T follicular helper cell (primary cell): ENCODE data around the gene CDHR1.
"Not testable (repeated sequence)": the region's sequence is repeated elsewhere in the genome, so short reads cannot be mapped to it uniquely, and the experiment has no call there.

Experiments used
- DNase-seq: peaks from one replicate; pipeline ENCODE4 v3.0.0-alpha.2; 2020; ENCODE audit warnings: low read depth

Gene CDHR1

GRCh38 chr10:84173501-84173929, 20.8 kb upstream of the CDHR1 start, which contains the start of gene GPR15LG:
Gene GPR15LG (plus strand): TSS chr10:84173801. CDS start chr10:84173852, 51 bp downstream.
- no peak for DNase-seq

DNA sequence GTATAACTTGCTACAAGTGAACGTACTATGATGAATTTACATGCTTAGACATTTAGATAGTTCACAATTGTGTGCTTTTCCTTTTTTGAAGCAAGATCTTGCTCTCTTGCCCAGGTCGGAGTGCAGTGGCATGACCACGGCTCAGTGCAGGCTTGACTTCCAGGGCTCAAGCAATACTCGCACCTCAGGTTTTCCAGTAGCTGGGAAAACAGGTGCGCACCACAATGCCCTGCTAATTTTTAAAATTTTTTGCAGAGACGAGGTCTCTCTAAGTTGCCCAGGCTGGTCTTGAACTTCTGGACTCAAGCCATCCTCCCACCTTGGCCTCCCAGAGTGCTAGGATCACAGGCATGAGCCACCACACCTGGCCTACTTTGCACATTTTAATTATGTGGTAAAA, 18.9 kb upstream of the CDHR1 start:
- DNase-seq = no peak

DNA sequence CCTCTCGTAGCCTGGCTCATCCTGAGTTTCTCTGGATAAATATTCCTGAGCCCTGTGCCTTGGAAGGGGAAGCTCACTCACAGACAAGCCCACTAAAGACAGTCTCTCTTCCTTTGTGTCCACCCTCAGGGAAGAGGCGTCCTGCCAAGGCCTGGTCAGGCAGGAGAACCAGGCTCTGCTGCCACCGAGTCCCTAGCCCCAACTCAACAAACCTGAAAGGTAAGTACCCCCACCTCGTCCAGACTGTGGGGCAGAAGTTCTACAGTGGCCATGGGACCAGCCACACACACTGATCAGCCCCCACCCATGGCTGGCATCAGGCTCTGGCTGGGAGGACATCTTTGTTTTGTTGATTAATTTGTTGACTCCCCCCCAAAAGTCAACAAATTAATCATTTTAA, 18.0 kb upstream of the CDHR1 start:
- no peak for DNase-seq

- DNase-seq = no peak
Observed at GRCh38 chr10:84176836-84177474, 17.4 kb upstream of the CDHR1 start.

- no peak for DNase-seq
Observed at GRCh38 chr10:84177541-84178141, 16.7 kb upstream of the CDHR1 start.

- DNase-seq = no peak
Observed at GRCh38 chr10:84178160-84178609, 16.2 kb upstream of the CDHR1 start.

GRCh38 chr10:84179059-84179710, 15.2 kb upstream of the CDHR1 start:
- no peak for DNase-seq

DNA sequence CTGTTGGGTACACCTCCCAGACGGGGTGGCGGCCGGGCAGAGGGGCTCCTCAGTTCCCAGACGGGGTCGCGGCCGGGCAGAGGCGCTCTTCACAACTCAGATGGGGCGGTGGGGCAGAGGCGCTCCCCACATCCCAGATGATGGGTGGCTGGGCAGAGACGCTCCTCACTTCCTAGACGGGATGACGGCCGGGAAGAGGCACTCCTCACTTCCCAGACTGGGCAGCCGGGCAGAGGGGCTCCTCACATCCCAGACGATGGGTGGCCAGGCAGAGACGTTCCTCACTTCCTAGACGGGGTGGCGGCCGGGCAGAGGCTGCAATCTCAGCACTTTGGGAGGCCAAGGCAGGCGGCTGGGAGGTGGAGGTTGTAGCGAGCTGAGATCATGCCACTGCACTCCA, 14.0 kb upstream of the CDHR1 start:
- DNase-seq = not testable (repeated sequence)

- no peak for DNase-seq
Observed at GRCh38 chr10:84181631-84182030, 12.7 kb upstream of the CDHR1 start.

GRCh38 chr10:84184517-84184916, 9.8 kb upstream of the CDHR1 start:
- no peak for DNase-seq

GRCh38 chr10:84185526-84186175, 8.7 kb upstream of the CDHR1 start:
- no peak for DNase-seq

- DNase-seq = no peak
Observed at GRCh38 chr10:84188815-84189214, 5.5 kb upstream of the CDHR1 start.

DNA sequence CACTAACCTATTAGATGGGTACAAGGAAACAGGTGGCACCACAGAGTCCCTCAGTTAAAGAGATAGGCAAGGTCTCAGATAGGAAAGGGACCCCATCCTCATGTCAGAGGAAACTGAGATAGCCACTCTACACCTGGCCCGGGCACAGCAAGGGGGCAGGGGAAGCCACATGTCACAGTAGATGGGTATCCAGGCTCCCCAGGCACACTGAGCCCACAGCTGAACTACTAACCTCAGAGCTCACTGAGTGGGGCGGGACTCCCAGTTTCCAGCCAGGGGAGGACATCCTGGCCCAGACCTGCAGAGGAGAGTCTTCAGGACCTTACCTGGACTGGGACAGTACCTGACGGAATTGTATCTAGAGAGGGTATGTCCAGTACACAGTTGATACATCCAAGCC, 3.7 kb upstream of the CDHR1 start:
- no peak for DNase-seq

- no peak for DNase-seq
Observed at GRCh38 chr10:84191106-84191505, 3.2 kb upstream of the CDHR1 start.

DNA sequence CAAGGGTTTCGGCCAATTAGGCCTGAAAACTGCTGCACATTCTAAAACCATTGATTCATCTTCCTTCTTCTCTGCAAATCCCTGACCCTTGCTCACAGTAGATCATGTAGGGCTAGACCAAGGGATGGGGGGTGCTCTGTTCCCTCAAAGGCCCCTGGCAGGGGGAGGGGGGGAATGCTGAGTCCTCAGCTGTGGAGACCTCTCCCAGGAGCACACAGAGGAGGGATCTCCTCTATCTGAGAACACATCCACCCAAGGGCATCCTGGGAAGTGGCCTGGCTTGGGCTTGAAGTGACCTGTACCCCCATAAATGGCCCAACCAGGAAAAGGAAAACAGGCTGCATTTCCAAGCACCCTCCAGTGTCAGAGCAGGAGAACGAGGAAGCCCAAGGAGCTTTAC, 1.0 kb upstream of the CDHR1 start:
- DNase-seq = no peak

- DNase-seq = no peak
Observed at GRCh38 chr10:84193846-84194423, 402 bp upstream of the CDHR1 start.

GRCh38 chr10:84195044-84195830, 900 bp downstream of the CDHR1 start:
- DNase-seq = no peak

DNA sequence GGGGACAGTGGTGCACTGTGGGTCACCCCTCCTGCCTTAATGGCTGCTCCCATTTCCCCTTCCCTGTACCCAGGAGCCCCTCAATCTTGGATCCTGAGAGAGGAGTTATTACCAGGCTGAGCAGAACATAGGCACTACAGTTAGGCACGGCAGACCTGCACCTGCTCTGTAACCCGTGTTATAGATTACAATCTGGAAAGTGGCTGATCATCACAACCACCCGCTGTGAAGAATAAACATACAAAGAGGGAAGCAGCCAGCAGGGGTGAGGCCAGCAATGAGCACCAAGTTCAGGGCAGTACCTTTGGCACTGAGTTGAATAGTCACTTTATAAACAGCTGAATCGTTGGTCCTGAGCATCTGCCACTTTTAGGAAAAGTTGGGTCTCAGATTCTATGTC, 1.7 kb downstream of the CDHR1 start:
- no peak for DNase-seq

DNA sequence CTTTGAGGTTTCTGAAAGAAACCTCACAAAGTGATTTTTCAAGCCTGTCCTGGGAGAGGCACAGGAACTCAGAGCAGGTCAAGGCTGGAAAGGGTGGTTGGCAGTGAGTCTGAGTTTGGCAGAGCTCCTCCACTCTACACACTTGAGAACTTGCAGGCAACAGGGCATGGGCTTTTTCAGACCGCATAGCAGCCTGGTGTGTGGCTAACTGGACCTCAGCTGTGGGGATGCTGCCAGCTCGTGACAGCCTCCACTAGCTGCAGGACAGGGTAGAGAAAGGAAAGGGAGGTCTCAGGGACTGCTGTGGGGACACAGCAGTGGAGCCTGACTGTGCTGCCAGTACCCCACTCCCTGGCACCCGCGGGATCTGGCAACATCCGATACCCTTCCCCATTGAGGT, 2.6 kb downstream of the CDHR1 start:
- no peak for DNase-seq

GRCh38 chr10:84197643-84198042, 3.3 kb downstream of the CDHR1 start:
- DNase-seq = no peak

- DNase-seq = no peak
Observed at GRCh38 chr10:84198206-84198915, 4.0 kb downstream of the CDHR1 start.
